Left lung (tissue), 10 donors: Measurements from ENCODE around the gene HES3. TPM values are rescaled to one million over a fixed set of nuclear protein-coding genes. Genes with fewer than 3 reads are reported as not detected.

ENCODE experiments used
- ATAC-seq: fragments of 200-7000 bp; cut with Tn5 transposase; one replicate; pipeline ENCODE4 v1.9.1; 2020; ENCODE audit warnings: moderate library complexity
- DNase-seq, 4 donors: peaks; one replicate each; pipeline ENCODE4 v3.0.0-alpha.2; 2013 to 2020
- H3K27ac ChIP-seq, 2 donors: fragments of 200-600 bp; sonication (generic) in 1 of 2; one replicate each; pipeline versions ENCODE4 v1.5.0 to v1.8.0; 2020 to 2021
- H3K27me3 ChIP-seq, 2 donors: fragments of 200-600 bp; sonication (generic) in 1 of 2; one replicate each; pipeline versions ENCODE4 v1.5.0 to v1.8.0; 2020 to 2021
- H3K36me3 ChIP-seq, 2 donors: fragments of 200-600 bp; sonication (generic) in 1 of 2; one replicate each; pipeline versions ENCODE4 v1.5.0 to v1.8.0; 2020 to 2021
- H3K4me1 ChIP-seq, 2 donors: fragments of 200-600 bp; one replicate each; pipeline ENCODE4 v1.8.0; 2021
- H3K4me3 ChIP-seq, 2 donors: fragments of 200-600 bp; sonication (generic) in 1 of 2; one replicate each; pipeline versions ENCODE4 v1.5.0 to v1.8.0; 2020 to 2021; ENCODE audit warnings: mild to moderate bottlenecking in 1 of 2
- H3K9me3 ChIP-seq, 2 donors: fragments of 200-600 bp; sonication (generic) in 1 of 2; one replicate each; pipeline versions ENCODE4 v1.5.0 to v1.8.0; 2020 to 2021
- CTCF ChIP-seq, 2 donors: fragments of 200-600 bp; sonication (generic) in 1 of 2; IDR thresholded peaks; one replicate each; pipeline versions ENCODE4 v1.5.0 to v1.8.0; 2021; ENCODE audit warnings: antibody characterized with exemption in 2 of 2
- intact Hi-C, 2 donors: fragments of 100-400 bp; cut with DNase I; formaldehyde crosslinking; loops; one replicate each; pipeline versions ENCODE4 v1.11.2 to v1.14.2; 2022
- polyA plus RNA-seq, 6 donors: library from polyadenylated mRNA; unstranded; fragments of 120-200 nt; gene quantifications; one replicate each; pipeline ENCODE4 v1.2.1, GENCODE V29; 2013; ENCODE audit not compliant: insufficient read length in 6 of 6
- total RNA-seq, 2 donors: library from RNA; stranded (reverse); fragmentation: NEBNext Ultra II Directional; extraction: Animal tissue kit (Norgen Biotek cat#: 25700); gene quantifications; one replicate each; pipeline ENCODE4 v1.2.1, GENCODE V29; 2021
- donor health status: DM: no; HTN: yes; CAD: no.
- donor health status: DM: no; HTN: no; CAD: no.

The HES3 gene
- total and polyA plus RNA-seq, 8 donors = not detected

GRCh38 chr1:6243053-6243834, 735 bp upstream of the HES3 start:
- TF ChIP-seq CTCF (IDR thresholded peaks at IDR 0.05) = no peak
- DNase-seq = no peak
- H3K9me3 ChIP-seq = no peaks in the 10 kb centered on the region
- no peak for ATAC-seq
- no peaks in the 10 kb centered on the region for H3K36me3 ChIP-seq
- H3K27me3 ChIP-seq = peaks cover 62 to 98% of the 10 kb centered on the region in 2 donors
- intact Hi-C loops = no loop called here
- no peak overlapping the region for H3K4me3 ChIP-seq
- no peak overlapping the region for H3K27ac ChIP-seq
- H3K4me1 ChIP-seq = peaks cover 9 to 36% of the 10 kb centered on the region in 2 donors

- Histone ChIP-seq H3K9me3 (no peaks in the 10 kb centered on the region), H3K4me1 (peaks cover 9 to 41% of the 10 kb centered on the region in 2 donors), H3K27me3 (peaks cover 72 to 100% of the 10 kb centered on the region in 2 donors), H3K4me3 (no peak overlapping the region), H3K27ac (no peak overlapping the region), H3K36me3 (no peaks in the 10 kb centered on the region)
- DNase-seq (no peak), ATAC-seq (no peak)
- intact Hi-C loops = loop anchor here in 1 of 2 donors (5.0 kb wide), 1 partner anchor 103 kb away; no protein-coding TSS in a partner anchor
- no peak for TF ChIP-seq CTCF (IDR thresholded peaks at IDR 0.05)
These were observed 546 bp downstream of the HES3 start for GRCh38 chr1:6244401-6245049.

GRCh38 chr1:6245086-6245868, 1.3 kb downstream of the HES3 start:
- peaks cover 77 to 100% of the 10 kb centered on the region in 2 donors for H3K27me3 ChIP-seq
- intact Hi-C loops = loop anchor here in 1 of 2 donors (5.0 kb wide), 1 partner anchor 102 kb away; no protein-coding TSS in a partner anchor
- H3K9me3 ChIP-seq = no peaks in the 10 kb centered on the region
- H3K4me1 ChIP-seq = peaks cover 9 to 47% of the 10 kb centered on the region in 2 donors
- peak; percentile 68 to 72 for TF ChIP-seq CTCF (IDR thresholded peaks at IDR 0.05)
- ATAC-seq (peak; percentile 89), DNase-seq (peak; percentile 78 to 92 (median 85))
- H3K27ac ChIP-seq = no peak overlapping the region
- H3K36me3 ChIP-seq = no peaks in the 10 kb centered on the region
- H3K4me3 ChIP-seq = no peak overlapping the region

- Histone ChIP-seq H3K27ac (no peak overlapping the region), H3K4me3 (no peak overlapping the region), H3K36me3 (no peaks in the 10 kb centered on the region), H3K27me3 (peaks cover 76 to 100% of the 10 kb centered on the region in 2 donors), H3K4me1 (peaks cover 9 to 47% of the 10 kb centered on the region in 2 donors), H3K9me3 (no peaks in the 10 kb centered on the region)
- intact Hi-C loops = loop anchor here in 1 of 2 donors (5.0 kb wide), 1 partner anchor 101 kb away; no protein-coding TSS in a partner anchor
- ATAC-seq = no peak
- no peak for TF ChIP-seq CTCF (IDR thresholded peaks at IDR 0.05)
- DNase-seq = no peak
These were observed 2.0 kb downstream of the HES3 start for GRCh38 chr1:6245869-6246496.
